NCI-H2196 (cell line): ENCODE results near the gene CHD5.

Experiments
- DNase-seq: peaks from one replicate; lab custom pipeline; 2025; ENCODE audit not compliant: unreplicated experiment; lab: John Stamatoyannopoulos, UW

The CHD5 gene

DNA sequence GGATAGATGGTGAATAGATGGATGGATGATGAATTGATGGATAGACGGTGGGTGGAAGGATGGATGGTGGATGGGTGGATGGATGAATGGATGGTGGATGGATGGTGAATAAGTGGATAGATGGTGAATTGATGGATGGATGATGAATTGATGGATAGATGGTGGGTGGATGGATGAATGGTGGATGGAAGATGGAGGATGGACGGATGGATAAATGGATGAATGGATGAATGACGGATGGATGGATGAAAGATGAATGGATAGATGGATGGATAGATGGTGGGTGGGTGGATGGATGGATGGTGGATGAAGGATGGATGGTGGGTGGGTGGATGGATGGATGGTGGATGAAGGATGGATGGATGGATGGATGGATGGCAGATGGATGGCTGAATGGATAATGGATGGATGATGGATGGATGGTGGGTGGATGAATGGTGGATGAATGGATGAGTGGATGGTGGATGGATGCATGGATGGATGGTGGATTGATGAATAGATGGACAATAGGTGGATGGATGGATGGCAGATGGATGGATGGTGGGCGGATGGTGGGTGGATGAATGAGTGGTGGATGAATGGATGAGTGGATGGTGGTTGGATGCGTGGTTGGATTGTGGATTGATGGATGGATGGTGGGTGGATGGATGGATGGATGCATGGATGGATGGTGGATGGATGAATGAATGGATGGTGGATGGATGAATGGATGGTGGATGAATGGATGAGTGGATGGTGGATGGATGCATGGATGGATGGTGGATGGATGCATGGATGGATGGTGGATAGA lies 5.3 kb downstream of the CHD5 start:
- DNase-seq: no peak

DNA sequence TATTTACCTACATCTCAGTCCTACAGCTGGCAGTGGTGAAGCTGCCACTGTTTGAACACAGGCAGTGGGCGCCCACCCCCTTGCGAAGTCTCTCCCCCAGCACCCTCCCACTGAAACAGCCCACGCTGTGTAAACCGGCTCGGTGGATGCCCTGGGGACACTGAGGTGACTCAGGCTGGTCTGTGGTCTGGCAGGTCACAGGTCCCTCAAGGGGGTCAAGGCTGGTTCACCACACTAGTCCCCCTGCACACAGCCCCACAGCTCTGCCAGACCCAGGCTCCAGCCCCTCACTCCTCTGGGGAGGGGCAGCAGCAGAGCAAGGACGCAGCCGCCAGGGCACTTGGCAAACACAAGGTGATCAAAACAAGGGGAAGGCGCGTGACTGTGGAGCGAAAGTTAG lies 7.6 kb downstream of the CHD5 start:
- DNase-seq: no peak

DNA sequence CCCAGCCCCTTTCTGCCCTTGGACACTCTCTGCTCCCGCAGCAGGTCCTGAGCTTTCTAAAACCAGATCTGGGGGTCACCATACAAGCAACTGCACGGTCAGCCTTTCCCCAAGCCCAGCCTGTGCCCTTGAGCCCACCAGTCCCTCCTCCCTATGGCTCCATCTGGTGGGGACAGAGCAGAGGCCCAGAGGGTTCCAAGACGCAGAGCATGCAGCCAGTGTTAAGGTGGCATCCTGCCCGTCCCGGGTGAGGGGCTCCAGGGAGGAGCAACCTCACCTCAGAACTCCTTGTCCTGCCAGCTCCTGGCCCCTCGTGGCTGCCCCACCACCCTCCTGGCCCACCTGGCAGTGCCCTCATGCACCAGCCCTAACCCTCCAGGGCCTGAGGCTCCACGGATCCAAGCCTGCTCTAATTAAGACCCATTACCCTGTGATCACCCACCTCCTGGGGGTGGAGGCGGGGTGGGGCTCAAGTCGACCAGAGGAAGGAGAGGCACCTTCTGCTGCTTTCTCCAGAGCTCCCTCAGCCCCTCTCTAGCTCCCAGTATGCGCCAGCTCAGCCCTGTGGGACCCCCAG lies 8.5 kb downstream of the CHD5 start:
- DNase-seq: no peak

DNA sequence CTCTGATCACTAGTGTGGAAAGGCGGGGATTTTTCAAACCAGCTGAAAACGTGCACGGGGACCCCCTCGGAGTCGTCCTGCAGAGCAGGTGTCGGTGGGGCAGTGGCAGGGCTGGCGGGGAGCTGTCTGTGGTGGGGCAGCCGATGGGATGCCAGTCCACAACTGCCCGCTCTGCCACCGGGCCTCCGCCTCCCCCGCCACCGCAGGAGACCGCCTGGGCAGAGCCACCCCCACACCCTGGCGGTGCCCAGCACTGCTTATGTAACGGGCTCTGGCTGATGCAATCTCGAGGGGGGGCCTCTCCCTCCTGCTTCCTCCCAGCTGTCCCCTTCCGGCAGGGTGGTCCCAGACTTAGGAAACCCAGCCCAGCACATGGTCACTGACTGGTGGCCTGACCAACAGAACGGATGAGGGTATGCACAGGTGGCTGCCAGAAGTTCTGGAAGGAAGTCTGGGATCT lies 9.3 kb downstream of the CHD5 start:
- no peak for DNase-seq

DNA sequence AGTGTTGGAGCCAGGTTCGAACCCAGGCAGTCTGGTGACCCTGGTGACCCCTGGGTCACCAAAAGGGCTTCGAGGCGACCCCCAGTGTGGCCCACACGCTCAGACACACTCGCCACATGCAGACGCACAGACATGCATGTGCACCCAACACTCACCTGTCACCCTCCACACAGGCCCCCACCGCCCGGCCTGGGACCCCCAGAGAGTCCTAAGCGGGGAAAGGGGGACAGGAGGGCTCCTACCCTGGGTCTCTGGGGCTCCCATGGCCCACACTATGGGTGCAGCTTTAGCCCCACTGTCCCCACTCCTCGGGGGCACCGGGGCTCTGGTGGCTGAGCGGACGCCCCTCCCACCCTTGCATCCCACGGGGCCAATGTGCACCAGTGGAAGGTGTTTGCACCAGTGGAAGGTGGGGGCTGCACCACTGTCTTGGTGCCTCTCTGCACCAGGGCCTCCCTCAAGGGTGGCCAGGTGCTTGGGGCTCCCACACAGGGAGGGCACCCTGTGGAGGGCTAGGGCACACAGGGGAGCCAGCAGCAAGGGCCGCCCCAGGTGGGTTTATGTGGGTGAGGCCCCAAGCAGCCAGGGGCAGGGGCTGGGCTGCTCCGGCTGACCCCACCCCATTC lies 9.9 kb downstream of the CHD5 start:
- DNase-seq: no peak

DNA sequence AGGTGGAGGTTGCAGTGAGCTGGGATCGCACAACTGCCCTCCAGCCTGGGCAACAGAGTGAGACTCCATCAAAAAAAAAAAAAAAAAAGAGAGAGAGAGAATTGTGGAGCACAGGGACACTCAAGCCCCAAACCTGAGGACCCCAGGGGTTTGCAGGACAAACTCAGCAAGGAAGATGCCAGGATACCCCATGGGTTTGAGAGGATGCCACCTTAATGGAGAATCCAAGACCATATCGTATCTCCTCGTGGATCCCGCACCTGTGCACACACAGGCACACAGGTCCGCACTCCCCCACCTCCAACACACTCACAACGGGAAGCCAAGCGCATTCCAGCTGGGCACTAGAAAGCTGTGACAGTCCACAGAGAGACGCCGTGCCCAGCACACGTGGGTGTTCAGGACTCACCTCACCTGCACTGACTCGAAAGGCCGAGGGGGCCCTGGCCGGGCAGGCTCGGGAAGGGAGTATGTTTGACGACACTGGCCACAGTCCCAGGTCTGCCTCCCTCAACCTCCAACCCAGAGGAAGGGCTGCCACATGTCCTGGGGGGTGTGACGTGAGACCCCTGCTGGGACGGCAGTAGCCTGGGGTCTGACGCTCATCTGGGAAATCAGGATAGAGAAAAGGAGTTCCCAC lies 11.1 kb downstream of the CHD5 start:
- DNase-seq: no peak

DNA sequence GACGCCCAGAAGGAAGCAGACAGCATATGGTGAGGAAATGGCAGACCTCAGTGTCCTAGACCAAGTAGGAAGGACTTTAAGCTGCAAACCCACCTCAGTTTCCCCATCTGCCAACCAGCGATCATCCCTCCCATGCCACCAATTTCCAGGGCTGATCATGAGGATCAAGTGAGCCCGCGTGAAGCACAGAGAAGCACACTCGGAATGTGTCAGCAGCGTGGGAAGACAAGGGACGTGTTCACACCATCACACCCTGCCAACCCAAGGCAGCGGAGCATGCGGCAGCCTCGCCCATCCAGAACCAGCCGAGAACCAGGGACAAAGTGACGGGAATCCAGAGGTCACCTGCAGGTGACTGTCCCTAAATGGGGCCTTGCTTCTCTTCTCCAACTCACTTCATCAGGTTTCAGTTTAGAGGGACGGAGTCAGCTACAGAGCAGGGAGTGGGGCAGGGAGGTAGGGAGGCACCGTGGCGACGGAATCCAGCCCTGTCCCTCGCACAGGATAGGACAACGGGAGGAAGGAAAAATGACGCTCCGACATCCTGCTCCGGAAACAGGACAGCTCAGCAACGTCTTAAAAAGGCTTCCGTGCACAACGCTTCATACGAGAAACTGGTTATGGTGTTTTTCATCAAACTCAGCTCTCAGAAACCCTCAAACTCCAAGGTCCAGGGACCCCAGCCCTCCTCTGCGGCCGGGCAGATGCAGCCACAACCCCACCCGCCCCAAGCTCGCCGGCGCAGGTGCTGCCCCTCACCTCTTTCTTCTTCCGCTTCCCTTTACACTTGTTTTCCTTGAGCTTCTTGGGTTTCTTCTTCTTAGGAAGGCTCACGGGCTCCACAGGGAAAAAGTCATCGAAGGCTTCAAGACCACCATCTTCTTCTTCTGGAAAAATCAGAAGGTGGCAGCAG lies 12.5 kb downstream of the CHD5 start:
- DNase-seq: no peak

DNA sequence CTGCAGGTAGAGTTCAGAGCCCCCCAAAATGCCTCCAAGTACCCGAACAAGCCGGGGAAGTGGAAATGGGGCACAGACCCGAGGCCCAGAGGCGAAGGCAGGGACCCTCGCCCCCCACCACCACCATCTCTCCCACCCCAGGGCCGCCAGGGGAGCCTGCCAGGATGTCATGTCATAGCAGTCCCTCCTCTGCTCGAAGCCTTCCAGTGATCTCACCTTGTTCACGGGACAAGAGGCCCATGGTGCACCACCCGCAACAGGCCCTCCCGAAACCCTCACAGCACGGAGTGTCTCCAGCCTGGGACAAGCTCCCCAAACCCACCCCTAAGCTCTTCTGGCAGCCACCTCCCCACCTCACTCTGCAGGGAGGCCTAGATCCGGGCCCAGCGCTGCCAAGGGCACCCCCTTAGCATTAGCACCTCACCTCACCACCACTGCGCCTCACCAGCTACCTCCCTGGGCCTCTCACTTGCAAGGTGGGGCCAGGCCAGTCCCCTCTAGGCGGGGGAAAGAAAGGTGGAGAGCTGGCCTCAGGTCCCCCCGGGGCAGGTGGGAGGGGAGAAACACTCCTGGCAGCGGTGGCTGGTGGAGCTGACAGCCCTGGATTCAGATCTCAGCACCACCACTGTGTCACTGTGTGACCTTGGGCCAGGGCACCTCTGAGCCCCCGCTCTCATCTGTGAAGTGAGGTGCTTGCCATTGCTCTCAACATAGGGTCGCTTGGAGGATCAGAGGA lies 13.3 kb downstream of the CHD5 start:
- no peak for DNase-seq

DNA sequence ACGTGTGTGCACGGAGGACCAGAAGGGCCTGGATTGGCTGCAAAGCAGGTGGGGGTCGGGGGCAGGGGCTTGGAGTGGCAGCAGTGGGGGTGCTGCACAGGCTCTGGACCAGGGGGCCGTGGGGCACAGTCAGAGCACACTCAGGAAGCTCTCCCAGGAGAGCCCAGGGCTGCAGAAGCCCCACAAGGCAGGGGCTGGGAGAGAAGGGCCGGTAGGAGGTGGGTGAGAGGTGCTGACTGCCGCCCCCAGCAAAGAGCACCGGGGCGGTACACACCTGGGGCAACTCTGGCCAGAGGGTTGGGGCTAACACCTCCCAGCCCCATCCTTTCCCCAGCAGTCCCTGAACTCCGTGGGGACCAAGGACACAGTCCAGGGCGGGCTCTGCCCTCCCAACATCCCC lies 13.9 kb downstream of the CHD5 start:
- no peak for DNase-seq

DNA sequence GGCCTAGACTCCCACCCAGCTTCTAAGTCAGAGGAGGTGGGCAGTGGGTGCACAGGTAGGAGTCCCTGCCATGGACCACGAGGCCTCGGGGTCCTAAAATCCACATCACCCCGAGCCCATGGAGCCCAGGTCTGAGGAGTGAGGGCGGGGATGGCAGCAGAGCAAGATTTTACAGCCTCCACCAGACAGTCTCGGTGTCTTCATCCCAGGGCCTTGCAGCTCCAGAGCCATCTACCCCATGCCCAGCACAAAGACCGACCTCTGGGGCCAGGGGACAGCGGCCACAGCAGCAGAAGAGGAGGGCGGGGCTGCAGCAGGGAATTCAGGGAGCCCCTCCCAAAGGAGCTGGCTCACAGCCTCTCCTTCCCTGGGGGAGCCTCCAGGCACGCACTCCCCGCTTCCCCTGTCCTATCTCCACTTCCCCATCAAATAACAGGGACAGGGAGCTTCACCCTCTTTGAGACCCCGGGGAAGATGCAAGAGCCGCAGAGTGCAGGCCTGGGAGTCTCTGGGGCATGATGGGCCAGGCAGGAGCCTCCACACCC lies 14.6 kb downstream of the CHD5 start:
- DNase-seq: no peak

DNA sequence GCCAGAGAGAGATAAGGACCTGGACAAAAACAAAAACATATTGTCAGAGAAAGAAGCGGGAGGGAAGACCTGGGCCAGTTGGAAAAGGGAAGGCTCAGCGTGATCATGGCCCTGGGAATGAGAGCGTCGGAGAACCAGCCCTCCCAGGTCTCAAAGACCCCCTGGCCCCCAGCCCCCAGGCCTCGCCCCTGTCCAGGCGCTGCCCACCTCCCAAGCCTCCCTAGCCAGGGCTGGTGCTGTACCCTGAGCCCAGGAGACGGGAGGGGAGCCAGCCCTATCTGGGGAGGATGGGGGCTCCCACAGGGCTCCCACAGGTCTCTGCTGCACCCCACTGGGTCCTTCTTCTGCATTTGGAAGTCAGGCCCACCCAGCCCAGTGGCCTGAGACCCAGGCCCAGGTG lies 15.1 kb downstream of the CHD5 start:
- DNase-seq: no peak

DNA sequence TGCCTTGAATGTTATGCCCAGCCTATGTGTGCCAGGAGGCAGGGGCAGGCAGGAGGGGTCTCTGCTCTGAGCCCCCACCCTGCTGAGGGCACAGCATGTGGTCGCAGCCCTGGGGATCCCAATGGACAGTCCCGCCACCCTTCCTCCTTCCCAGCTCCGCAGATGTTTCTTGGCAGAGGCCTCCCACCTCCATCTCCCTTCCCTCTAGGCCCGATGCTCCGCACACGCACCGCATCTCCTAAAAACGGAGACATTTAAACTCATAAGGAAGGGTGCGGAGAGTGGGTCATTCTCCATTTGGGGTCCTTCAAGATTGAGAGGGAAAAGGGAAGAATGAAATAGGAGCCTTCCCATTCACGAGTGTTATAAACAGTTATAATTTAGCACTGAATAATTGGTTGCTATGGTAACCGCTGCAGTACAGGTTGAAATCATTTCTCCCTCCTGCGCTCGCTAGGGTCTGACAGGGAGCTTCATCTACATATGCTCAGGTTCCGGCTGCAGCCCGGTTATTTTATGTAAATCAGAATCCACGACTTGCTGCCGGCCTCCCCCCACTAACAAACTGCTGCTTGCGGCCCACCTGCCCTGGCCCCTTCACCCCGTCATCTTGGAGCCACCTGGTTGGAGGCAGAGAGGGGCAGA lies 16.0 kb downstream of the CHD5 start:
- DNase-seq: no peak

DNA sequence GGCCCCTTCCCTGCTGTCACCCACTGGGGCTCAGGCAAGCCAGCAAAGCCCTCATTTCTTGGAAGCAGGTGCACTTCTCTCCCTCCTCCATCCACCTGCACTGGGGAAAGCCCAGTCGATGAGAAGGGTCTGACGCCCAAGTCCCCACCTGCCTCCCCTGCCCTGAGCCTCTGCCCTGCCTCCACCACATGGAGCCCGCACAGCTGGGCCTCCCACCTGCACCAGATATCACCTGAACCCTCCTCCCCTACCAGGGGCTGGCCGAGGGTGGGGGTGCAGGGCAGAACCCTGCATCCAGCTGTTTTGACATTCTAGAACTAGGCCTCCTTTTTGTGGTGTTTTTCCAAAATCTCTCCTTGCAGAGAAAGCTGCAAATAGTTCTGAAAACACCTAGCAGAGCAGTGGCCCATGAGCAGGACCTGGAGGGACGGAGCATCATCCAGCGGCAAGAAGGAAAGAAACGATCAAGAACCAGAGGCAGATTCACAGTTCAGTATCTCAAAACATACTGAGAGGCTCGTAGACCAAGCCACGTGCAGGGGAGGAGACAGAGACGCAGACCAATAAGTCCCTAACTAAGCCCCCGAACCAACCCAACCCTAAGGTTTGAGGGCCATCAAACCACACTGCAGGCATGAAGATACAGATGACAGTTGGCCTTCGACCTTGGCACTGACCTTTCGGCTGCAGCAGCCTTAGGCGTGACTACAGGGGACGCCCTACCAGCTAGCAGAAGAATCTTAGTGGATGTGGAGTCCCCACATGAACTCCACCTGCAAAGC lies 16.7 kb downstream of the CHD5 start:
- no peak for DNase-seq

DNA sequence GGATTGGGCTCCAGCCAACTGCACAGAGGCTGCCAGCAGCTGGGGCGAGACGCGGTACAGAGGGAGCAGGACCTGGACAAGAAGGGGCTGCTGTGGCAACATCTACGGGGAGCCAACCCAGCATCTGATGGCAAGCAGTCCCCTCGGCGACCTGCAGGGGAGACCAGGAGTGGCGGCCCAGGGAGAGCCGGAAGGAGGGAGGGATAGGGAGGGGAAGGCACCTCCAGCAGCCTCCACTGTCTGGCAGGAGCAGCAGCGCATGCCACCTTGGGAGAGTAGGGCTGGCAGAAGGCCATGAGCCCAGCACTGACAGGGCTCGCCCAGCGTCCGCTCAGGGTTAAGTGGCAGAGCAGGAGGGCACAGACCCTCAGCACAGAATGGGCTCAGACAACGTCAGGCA lies 17.3 kb downstream of the CHD5 start:
- peak; percentile 51 for DNase-seq

DNA sequence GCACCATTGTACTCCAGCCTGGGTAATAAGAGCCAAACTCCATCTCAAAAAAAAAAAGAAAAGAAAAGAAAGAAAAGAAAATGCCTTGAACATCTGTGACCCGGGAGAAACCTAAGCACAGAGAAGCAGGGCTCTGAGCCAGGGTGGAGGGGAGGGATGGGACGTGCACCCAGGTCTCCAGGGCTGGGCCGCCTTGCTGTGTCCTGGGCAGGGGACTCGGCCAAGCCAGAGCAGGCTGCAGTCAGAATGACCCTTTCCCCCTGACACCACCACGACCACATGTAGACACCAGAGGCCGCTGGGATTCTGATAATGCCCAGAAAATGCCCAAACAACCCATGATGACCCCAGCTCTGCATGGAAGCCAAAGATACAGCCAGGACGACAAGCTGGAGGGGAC lies 17.8 kb downstream of the CHD5 start:
- DNase-seq: no peak

DNA sequence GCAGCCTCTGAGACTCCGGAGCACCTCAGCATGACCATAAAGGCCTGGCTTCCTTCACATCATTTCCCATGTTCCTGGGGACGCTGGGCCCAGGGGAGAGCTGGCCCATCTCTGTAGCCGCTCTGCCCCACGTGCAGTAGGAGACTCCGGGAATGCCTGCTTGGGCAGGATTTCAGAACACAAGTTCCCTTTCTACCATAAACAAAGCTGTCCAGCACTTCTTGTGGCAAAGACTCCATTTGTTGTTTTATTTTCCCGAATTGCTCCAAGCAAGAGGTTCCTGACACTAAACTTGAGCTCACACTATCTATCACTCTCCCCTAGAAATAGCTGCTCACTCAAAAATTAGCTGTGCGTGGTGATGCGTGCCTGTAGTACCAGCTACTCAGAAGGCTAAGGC lies 21.9 kb downstream of the CHD5 start:
- no peak for DNase-seq

DNA sequence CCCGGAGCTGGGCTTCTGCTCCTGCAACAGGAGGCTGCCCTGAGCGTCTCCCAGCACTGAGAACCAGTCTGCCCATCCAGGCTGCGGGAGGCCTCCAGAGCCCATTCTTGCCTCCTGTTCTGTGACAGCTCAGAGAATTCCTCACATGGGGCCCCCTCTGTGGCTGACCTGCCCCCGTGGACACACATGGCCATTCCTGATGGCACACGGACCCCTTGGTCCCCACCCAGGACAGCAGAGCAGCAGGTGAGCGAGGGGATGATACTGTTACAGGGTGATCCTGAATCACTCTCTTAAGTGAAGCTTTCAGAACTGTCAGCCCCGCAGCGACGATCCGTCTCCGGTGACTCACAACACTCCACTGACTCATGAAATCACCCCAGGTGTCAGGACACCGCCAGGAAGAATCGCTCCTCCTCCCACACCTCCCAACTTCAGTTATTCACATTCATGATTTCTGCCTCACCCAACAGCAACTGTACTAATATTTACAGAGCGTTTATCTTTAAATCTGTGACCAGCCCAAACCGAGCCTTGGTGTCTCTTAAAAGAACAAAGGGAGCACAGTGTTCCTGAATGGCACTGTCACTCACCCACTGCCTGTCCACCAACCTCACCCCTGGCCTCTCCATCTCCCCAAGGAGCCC lies 22.5 kb downstream of the CHD5 start:
- peak; percentile 78 for DNase-seq

DNA sequence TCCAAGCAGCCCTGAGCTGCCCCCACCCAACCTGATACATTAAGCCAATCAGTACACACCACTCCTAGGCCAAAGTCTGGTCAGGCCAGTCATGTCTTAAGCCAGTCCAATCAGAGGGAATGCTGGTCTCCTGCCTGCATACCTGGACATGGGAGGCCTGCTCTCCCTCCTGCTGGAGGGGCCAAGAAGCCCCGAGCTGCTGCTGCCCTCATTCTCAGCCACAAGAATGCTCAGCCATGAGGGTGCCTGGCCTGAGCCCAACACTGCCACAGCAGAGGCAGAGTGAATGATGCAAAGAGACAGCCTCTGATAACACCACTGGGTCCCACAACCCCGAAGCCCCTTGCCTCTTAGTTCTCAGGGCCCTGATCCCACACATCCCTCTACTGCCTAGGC lies 23.0 kb downstream of the CHD5 start:
- no peak for DNase-seq
